ENCODE measurements around the gene OR6J1.

DNA sequence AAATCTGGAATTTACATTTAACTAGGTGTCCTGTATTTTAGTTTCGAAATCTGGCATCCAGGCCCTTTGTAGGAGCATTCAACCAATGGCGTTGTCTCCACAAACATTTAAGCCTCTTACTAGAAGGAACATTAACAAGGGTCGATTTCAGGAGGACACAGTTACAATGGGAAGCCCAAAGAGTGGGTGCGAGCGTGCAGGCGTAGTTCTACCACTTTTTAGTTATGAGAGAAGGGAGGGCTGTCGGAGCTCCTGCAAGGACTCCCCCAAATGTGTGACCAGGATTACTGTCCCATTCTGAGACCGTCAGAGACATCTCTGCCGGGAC, 46.4 kb downstream of the OR6J1 start:
- no peak for TF ChIP-seq EZH2 (IDR thresholded peaks at IDR 0.05; ENCODE audit: borderline replicate concordance, low read depth, low read length, poor library complexity, severe bottlenecking)
- TF ChIP-seq, protein P1, sequence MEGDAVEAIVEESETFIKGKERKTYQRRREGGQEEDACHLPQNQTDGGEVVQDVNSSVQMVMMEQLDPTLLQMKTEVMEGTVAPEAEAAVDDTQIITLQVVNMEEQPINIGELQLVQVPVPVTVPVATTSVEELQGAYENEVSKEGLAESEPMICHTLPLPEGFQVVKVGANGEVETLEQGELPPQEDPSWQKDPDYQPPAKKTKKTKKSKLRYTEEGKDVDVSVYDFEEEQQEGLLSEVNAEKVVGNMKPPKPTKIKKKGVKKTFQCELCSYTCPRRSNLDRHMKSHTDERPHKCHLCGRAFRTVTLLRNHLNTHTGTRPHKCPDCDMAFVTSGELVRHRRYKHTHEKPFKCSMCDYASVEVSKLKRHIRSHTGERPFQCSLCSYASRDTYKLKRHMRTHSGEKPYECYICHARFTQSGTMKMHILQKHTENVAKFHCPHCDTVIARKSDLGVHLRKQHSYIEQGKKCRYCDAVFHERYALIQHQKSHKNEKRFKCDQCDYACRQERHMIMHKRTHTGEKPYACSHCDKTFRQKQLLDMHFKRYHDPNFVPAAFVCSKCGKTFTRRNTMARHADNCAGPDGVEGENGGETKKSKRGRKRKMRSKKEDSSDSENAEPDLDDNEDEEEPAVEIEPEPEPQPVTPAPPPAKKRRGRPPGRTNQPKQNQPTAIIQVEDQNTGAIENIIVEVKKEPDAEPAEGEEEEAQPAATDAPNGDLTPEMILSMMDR (conservative IDR thresholded peaks at IDR 0.05; ENCODE audit: low read depth, low read length): no peak

All from A673 (cell line).